Measurements from ENCODE around the gene OSR1.

DNA sequence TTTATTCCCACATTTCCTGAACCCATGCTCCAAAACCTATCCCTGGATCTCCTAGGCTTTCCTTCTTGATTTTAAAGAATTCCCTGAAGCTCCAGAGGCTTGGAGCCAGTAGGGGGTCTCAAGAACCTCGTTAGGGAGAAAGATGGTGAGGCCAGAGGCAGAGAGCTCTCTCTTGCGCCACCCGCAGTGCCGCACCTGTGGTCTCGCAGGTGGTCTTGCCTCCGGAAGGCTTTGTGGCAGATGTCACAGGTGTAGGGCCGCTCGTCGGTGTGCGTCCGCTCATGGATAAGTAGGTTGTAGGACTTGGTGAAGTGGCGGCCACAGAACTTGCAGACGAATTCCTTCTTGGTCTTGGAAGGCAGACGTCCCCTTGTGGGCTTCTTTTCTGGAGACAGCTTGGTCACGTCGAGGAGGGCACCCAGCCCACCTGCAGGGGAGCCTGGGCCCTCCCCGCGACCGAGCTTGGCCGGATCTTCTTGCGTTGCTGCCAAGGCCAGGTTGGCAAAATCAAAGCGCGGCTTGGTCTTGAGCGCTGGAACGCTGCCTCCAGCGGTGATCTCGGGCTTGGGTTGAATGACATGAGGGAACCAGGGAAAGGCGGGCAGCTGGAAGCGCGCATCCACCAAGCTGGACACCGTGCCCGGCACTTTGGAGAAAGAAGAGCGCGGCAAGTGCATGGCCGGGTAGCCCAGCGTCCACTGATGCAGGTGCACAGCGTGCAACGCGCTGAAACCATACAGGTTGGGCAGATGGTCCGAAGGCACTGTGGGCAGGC, 5.3 kb downstream of the OSR1 start:
- TF ChIP-seq, protein P1, sequence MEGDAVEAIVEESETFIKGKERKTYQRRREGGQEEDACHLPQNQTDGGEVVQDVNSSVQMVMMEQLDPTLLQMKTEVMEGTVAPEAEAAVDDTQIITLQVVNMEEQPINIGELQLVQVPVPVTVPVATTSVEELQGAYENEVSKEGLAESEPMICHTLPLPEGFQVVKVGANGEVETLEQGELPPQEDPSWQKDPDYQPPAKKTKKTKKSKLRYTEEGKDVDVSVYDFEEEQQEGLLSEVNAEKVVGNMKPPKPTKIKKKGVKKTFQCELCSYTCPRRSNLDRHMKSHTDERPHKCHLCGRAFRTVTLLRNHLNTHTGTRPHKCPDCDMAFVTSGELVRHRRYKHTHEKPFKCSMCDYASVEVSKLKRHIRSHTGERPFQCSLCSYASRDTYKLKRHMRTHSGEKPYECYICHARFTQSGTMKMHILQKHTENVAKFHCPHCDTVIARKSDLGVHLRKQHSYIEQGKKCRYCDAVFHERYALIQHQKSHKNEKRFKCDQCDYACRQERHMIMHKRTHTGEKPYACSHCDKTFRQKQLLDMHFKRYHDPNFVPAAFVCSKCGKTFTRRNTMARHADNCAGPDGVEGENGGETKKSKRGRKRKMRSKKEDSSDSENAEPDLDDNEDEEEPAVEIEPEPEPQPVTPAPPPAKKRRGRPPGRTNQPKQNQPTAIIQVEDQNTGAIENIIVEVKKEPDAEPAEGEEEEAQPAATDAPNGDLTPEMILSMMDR (conservative IDR thresholded peaks at IDR 0.05; ENCODE audit: low read length) = no peak
- no peak for TF ChIP-seq EZH2phosphoT487 (IDR thresholded peaks at IDR 0.05; ENCODE audit: borderline replicate concordance, low read depth, low read length)
